Measurements from ENCODE around the gene TTC7B.
A peak's percentile ranks its signal among the peaks of the same experiment; 100 is the strongest.

Gene TTC7B

GRCh38 chr14:90583916-90584605, 232.2 kb downstream of the TTC7B start:
- DNase-seq = no peak

- no peak for DNase-seq
These were observed 232.8 kb downstream of the TTC7B start for GRCh38 chr14:90583427-90583826.

GRCh38 chr14:90582166-90582565, 234.1 kb downstream of the TTC7B start:
- no peak for DNase-seq

- DNase-seq = no peak
These were observed 234.5 kb downstream of the TTC7B start for GRCh38 chr14:90581745-90582144.

- no peak for DNase-seq
These were observed 235.6 kb downstream of the TTC7B start for GRCh38 chr14:90580377-90581335.

- no peak for DNase-seq
These were observed 236.4 kb downstream of the TTC7B start for GRCh38 chr14:90579816-90580215.

- DNase-seq = no peak
These were observed 237.1 kb downstream of the TTC7B start for GRCh38 chr14:90579088-90579487.

- DNase-seq = no peak
These were observed 237.8 kb downstream of the TTC7B start for GRCh38 chr14:90578283-90578985.

GRCh38 chr14:90577661-90578282, 238.5 kb downstream of the TTC7B start:
- no peak for DNase-seq

GRCh38 chr14:90576981-90577660, 239.1 kb downstream of the TTC7B start:
- DNase-seq = no peak

GRCh38 chr14:90576581-90576980, 239.6 kb downstream of the TTC7B start:
- no peak for DNase-seq

GRCh38 chr14:90575781-90576180, 240.4 kb downstream of the TTC7B start:
- DNase-seq = no peak

GRCh38 chr14:90575336-90575735, 240.9 kb downstream of the TTC7B start:
- no peak for DNase-seq

- DNase-seq = peak; percentile 73
These were observed 241.8 kb downstream of the TTC7B start for GRCh38 chr14:90574188-90575131.

- no peak for DNase-seq
These were observed 242.7 kb downstream of the TTC7B start for GRCh38 chr14:90573385-90574105.

GRCh38 chr14:90572441-90573150, 243.6 kb downstream of the TTC7B start:
- no peak for DNase-seq

GRCh38 chr14:90571149-90571947, 244.9 kb downstream of the TTC7B start:
- no peak for DNase-seq

GRCh38 chr14:90570461-90570860, 245.8 kb downstream of the TTC7B start:
- no peak for DNase-seq

All from NCI-H1417 treated with DMSO at 0.1 percent for 48 hours (cell line).